Measurements from ENCODE around the gene SLC12A4. TPM values are rescaled to one million over a fixed set of nuclear protein-coding genes. Genes with fewer than 3 reads are reported as not detected.

Gene SLC12A4
- total and polyA plus RNA-seq, 2 of the 13 experiments (the other 11 are each of a cell fraction or from before 2014, with no cell fraction given): 65.1 to 84.3 TPM

- no peak for TF ChIP-seq HMGXB4 (CRISPR knock-in tag; IDR thresholded peaks at IDR 0.05; ENCODE audit: borderline replicate concordance in 1 of 2, low read depth in 1 of 2)
- no peak for TF ChIP-seq ZNF777 (CRISPR knock-in tag; IDR thresholded peaks at IDR 0.05)
- TF ChIP-seq, protein P1, sequence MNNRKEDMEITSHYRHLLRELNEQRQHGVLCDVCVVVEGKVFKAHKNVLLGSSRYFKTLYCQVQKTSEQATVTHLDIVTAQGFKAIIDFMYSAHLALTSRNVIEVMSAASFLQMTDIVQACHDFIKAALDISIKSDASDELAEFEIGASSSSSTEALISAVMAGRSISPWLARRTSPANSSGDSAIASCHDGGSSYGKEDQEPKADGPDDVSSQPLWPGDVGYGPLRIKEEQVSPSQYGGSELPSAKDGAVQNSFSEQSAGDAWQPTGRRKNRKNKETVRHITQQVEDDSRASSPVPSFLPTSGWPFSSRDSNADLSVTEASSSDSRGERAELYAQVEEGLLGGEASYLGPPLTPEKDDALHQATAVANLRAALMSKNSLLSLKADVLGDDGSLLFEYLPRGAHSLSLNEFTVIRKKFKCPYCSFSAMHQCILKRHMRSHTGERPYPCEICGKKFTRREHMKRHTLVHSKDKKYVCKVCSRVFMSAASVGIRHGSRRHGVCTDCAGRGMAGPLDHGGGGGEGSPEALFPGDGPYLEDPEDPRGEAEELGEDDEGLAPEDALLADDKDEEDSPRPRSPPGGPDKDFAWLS (CRISPR knock-in tag; IDR thresholded peaks at IDR 0.05; ENCODE audit: borderline replicate concordance): no peak
- no peak for TF ChIP-seq HOXA5 (CRISPR knock-in tag; IDR thresholded peaks at IDR 0.05)
- no peak for TF ChIP-seq ZNF737 (CRISPR knock-in tag; IDR thresholded peaks at IDR 0.05; ENCODE audit: borderline replicate concordance)
- TF ChIP-seq PAF1 (CRISPR knock-in tag; IDR thresholded peaks at IDR 0.05): peak; percentile 58; the same call in 1 of the 2 replicates
- TF ChIP-seq, protein P2, sequence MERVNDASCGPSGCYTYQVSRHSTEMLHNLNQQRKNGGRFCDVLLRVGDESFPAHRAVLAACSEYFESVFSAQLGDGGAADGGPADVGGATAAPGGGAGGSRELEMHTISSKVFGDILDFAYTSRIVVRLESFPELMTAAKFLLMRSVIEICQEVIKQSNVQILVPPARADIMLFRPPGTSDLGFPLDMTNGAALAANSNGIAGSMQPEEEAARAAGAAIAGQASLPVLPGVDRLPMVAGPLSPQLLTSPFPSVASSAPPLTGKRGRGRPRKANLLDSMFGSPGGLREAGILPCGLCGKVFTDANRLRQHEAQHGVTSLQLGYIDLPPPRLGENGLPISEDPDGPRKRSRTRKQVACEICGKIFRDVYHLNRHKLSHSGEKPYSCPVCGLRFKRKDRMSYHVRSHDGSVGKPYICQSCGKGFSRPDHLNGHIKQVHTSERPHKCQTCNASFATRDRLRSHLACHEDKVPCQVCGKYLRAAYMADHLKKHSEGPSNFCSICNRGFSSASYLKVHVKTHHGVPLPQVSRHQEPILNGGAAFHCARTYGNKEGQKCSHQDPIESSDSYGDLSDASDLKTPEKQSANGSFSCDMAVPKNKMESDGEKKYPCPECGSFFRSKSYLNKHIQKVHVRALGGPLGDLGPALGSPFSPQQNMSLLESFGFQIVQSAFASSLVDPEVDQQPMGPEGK (CRISPR knock-in tag; IDR thresholded peaks at IDR 0.05): no peak
- no peak for TF ChIP-seq TCF12 (IDR thresholded peaks at IDR 0.05)
- TF ChIP-seq TCF12 (CRISPR knock-in tag; IDR thresholded peaks at IDR 0.05): no peak
- no peak for TF ChIP-seq ZNF616 (CRISPR knock-in tag; IDR thresholded peaks at IDR 0.05; ENCODE audit: low read depth)
- 0 out of 2 replicates have a peak, but pooled peaks have one; percentile 15 for TF ChIP-seq KMT2A (CRISPR knock-in tag; IDR thresholded peaks at IDR 0.05)
Observed at GRCh38 chr16:67946128-67946569, 22.3 kb downstream of the SLC12A4 start (continued).
